ENCODE data around the gene GTPBP1. TPM values are rescaled to one million over a fixed set of nuclear protein-coding genes. Genes with fewer than 3 reads are reported as not detected.

GTPBP1 gene
- polyA plus RNA-seq, 3 donors, result 6.7 to 41.4 (median 12.7) TPM

GRCh38 chr22:38675833-38676232 is 29.9 kb upstream of the GTPBP1 start:
- no peak overlapping the region for H3K27ac ChIP-seq (ENCODE audit: low read depth in 1 of 2, low read length in 2 of 2)
- H2AFZ ChIP-seq (ENCODE audit: insufficient read depth, low read depth, low read length, poor library complexity, severe bottlenecking), result no peak overlapping the region
- no peak overlapping the region for H3K27ac Mint-ChIP-seq
- H3K9me3 ChIP-seq (replicated peaks in 1 of 2; ENCODE audit: control insufficient read depth in 1 of 2, insufficient read depth in 1 of 2, low read length in 2 of 2), result no peaks in the 10 kb centered on the region
- H4K20me1 ChIP-seq (ENCODE audit: insufficient read depth, low read length), result no peaks in the 10 kb centered on the region
- intact Hi-C loops (cut with micrococcal nuclease), result no loop called here
- H3K4me1 ChIP-seq (ENCODE audit: control insufficient read depth in 1 of 2, insufficient read depth in 2 of 2, low read length in 2 of 2), result no peaks in the 10 kb centered on the region
- peaks cover 0 to 3% (median 0%) of the 10 kb centered on the region in 7 donors for H3K9me3 Mint-ChIP-seq
- H3K36me3 Mint-ChIP-seq, result peaks cover 13 to 15% of the 10 kb centered on the region in 2 donors
- no peaks in the 10 kb centered on the region for H3K27me3 ChIP-seq (ENCODE audit: control insufficient read depth in 2 of 2, insufficient read depth in 2 of 2, low read length in 2 of 2)
- no peak overlapping the region for H3K9ac ChIP-seq (ENCODE audit: insufficient read depth, low read length, poor library complexity, severe bottlenecking)
- no peak overlapping the region for H3K4me2 ChIP-seq (replicated peaks; ENCODE audit: extremely low read depth, low read length, poor library complexity, severe bottlenecking)
- no peaks in the 10 kb centered on the region for H3K4me1 Mint-ChIP-seq
- no peak overlapping the region for H3K4me3 Mint-ChIP-seq
- 100% methylated on average over 1 of the region's 3 CpGs for WGBS (ENCODE audit: insufficient coverage)
- peaks cover 5 to 17% of the 10 kb centered on the region in 2 donors for H3K36me3 ChIP-seq (replicated peaks in 1 of 2; ENCODE audit: control insufficient read depth in 1 of 2, insufficient read depth in 2 of 2, low read length in 2 of 2)
- no peak for DNase-seq
- H3K79me2 ChIP-seq (ENCODE audit: insufficient read depth, low read length), result no peaks in the 10 kb centered on the region
- H3K4me3 ChIP-seq (replicated peaks in 1 of 3; ENCODE audit: low read depth in 2 of 3, low read length in 3 of 3), result no peak overlapping the region
- no peak for TF ChIP-seq CTCF (IDR thresholded peaks at IDR 0.05)
- H3K27me3 Mint-ChIP-seq (ENCODE audit: low read depth in 3 of 3), result peaks cover 4 to 9% (median 7%) of the 10 kb centered on the region in 3 donors

DNA sequence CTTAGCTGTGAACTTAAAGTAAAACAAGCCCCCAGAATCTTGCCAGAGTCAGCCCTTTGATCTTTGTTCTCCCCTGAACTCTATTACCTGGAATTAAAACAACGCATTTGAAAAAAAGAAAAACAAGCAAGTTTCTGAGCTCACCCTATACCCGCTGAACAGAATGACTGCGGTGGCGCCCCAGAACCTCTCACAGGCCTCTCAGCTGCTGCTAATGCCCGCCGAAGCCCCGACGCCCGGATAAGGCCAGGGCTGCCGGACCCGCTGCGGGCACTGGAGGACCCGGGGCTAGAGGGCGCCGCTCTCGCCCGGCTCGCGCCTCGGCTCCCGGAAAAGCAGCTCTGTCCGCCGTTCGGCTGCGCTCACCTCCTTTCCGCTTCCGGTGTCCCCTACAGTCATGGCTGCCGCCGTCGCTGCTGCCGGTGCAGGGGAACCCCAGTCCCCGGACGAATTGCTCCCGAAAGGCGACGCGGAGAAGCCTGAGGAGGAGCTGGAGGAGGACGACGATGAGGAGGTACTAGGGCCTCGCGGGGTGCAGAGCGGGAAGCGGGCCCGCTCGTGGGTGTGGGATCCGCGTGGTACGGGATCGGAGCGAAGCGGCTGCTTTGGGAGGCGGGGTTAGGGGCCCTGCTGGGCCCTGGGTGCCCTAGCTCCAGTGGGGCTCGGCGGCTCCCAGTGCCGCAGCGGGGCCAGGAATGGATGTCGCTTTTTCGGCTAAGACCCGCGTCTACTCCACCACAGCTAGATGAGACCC is 24.0 kb upstream of the GTPBP1 start, which contains the start of gene TOMM22:
TOMM22 (plus strand) TSS at position 376 of the 754 bp plus-strand sequence; CDS start at position 398, 22 bp downstream.
- peak within 1 kb of the TSS; percentile 95 for H2AFZ ChIP-seq (ENCODE audit: insufficient read depth, low read depth, low read length, poor library complexity, severe bottlenecking)
- H3K27ac ChIP-seq (ENCODE audit: low read depth in 1 of 2, low read length in 2 of 2), result peak within 1 kb of the TSS; percentile 36 to 88
- no peaks in the 10 kb centered on the region for H3K9me3 ChIP-seq (replicated peaks in 1 of 2; ENCODE audit: control insufficient read depth in 1 of 2, insufficient read depth in 1 of 2, low read length in 2 of 2)
- peaks cover 10% of the 10 kb centered on the region for H3K79me2 ChIP-seq (ENCODE audit: insufficient read depth, low read length)
- H4K20me1 ChIP-seq (ENCODE audit: insufficient read depth, low read length), result no peaks in the 10 kb centered on the region
- TF ChIP-seq CTCF (IDR thresholded peaks at IDR 0.05), result peak; percentile 69
- 0% methylated on average over 60 of the region's 60 CpGs for WGBS (ENCODE audit: insufficient coverage)
- peak within 1 kb of the TSS; percentile 69 to 90 (median 75) for H3K4me3 ChIP-seq (replicated peaks in 1 of 3; ENCODE audit: low read depth in 2 of 3, low read length in 3 of 3)
- peak within 1 kb of the TSS; percentile 90 to 98 (median 97) for H3K27ac Mint-ChIP-seq
- H3K36me3 Mint-ChIP-seq, result peaks cover 35% of the 10 kb centered on the region in 2 donors
- H3K4me2 ChIP-seq (replicated peaks; ENCODE audit: extremely low read depth, low read length, poor library complexity, severe bottlenecking), result peak within 1 kb of the TSS; percentile 96
- peaks cover 12% of the 10 kb centered on the region for H3K4me1 Mint-ChIP-seq
- H3K27me3 ChIP-seq (ENCODE audit: control insufficient read depth in 2 of 2, insufficient read depth in 2 of 2, low read length in 2 of 2), result no peaks in the 10 kb centered on the region
- DNase-seq, result peak; percentile 85 to 90 (median 88)
- peak within 1 kb of the TSS; percentile 85 for H3K9ac ChIP-seq (ENCODE audit: insufficient read depth, low read length, poor library complexity, severe bottlenecking)
- intact Hi-C loops (cut with micrococcal nuclease), result loop anchor here in 1 of 2 donors (2.0 kb wide), 1 partner anchor 19 kb away; the partner anchor contains the start of gene JOSD1
- peaks cover 11 to 16% of the 10 kb centered on the region in 2 donors for H3K4me1 ChIP-seq (ENCODE audit: control insufficient read depth in 1 of 2, insufficient read depth in 2 of 2, low read length in 2 of 2)
- H3K27me3 Mint-ChIP-seq (ENCODE audit: low read depth in 3 of 3), result peaks cover 2 to 7% (median 7%) of the 10 kb centered on the region in 3 donors
- peaks cover 34 to 36% of the 10 kb centered on the region in 2 donors for H3K36me3 ChIP-seq (replicated peaks in 1 of 2; ENCODE audit: control insufficient read depth in 1 of 2, insufficient read depth in 2 of 2, low read length in 2 of 2)
- no peaks in the 10 kb centered on the region for H3K9me3 Mint-ChIP-seq
- peak within 1 kb of the TSS; percentile 98 to 99 for H3K4me3 Mint-ChIP-seq
